OCI-LY3 (cell line): ENCODE results near the gene FICD.

Experiments used
- CTCF ChIP-seq: fragments of 200-600, 300-600 bp; sonication (generic); IDR thresholded peaks from 2 replicates; pipeline ENCODE4 v1.5.1; 2014; ENCODE audit warnings: antibody characterized with exemption, low read length, low read depth
- EZH2phosphoT487 ChIP-seq: fragments of 200-600 bp; shearing (Covaris generic); IDR thresholded peaks from 2 replicates; pipeline ENCODE4 v1.6.1; 2018; ENCODE audit warnings: antibody characterized with exemption, mixed run types, low read depth

GRCh38 chr12:108538146-108538545, 23.1 kb downstream of the FICD start:
- TF ChIP-seq CTCF (no peak), EZH2phosphoT487 (no peak)
